RWPE1 (cell line): ENCODE data around the gene OLFM3.

Experiments
- CTCF ChIA-PET: fragments of 350-600 bp; sonication (Branson Sonifier 250); formaldehyde crosslinking; extraction: SDS; loops from one replicate; lab custom pipeline; 2021; lab: Yijun Ruan, JAX
- POLR2A ChIA-PET: fragments of 400-600 bp; formaldehyde crosslinking; extraction: SDS; loops from one replicate; lab custom pipeline; 2020; ENCODE audit warnings: antibody characterized with exemption; ENCODE audit not compliant: low non-redundant PET; lab: Yijun Ruan, JAX
- DNase-seq: peaks from one replicate; pipeline ENCODE4 v3.0.0; 2012; ENCODE audit warnings: low spot score
- H3K27ac ChIP-seq: fragments of 450-650 bp; 2 replicates; pipeline ENCODE4 v1.5.1; 2017
- TF ChIP-seq, protein P1 (sequence below): fragments of 450-650 bp; conservative IDR thresholded peaks from 2 replicates; pipeline ENCODE4 v1.5.1; 2017; ENCODE audit warnings: low read depth, mild to moderate bottlenecking

The OLFM3 gene

GRCh38 chr1:101918277-101918676, 78.4 kb downstream of the OLFM3 start:
- H3K27ac ChIP-seq, result no peak overlapping the region
- POLR2A ChIA-PET, result no interaction called here
- no peak for DNase-seq
- CTCF ChIA-PET, result no interaction called here
- TF ChIP-seq, protein P1, sequence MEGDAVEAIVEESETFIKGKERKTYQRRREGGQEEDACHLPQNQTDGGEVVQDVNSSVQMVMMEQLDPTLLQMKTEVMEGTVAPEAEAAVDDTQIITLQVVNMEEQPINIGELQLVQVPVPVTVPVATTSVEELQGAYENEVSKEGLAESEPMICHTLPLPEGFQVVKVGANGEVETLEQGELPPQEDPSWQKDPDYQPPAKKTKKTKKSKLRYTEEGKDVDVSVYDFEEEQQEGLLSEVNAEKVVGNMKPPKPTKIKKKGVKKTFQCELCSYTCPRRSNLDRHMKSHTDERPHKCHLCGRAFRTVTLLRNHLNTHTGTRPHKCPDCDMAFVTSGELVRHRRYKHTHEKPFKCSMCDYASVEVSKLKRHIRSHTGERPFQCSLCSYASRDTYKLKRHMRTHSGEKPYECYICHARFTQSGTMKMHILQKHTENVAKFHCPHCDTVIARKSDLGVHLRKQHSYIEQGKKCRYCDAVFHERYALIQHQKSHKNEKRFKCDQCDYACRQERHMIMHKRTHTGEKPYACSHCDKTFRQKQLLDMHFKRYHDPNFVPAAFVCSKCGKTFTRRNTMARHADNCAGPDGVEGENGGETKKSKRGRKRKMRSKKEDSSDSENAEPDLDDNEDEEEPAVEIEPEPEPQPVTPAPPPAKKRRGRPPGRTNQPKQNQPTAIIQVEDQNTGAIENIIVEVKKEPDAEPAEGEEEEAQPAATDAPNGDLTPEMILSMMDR, result no peak

DNA sequence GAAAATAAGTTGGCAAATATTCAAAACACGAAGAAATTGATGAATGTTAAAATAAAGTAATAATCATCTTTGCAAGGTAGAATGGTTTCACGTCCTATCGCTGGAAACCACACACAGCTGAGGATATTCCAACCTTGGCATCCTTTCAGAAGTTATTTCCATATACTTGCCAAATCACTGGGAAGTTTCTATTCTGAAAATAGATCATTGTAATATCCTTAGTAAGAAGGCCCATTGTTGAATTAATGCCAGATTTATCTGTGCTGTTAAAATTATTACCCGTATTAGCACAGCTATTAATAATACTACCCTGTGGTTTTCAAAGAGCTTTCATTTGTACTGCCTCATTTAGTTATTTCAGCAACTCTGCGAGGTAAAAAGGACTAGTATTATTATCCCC, 81.1 kb downstream of the OLFM3 start:
- no peak overlapping the region for H3K27ac ChIP-seq
- CTCF ChIA-PET, result no interaction called here
- TF ChIP-seq, protein P1, result no peak
- POLR2A ChIA-PET, result no interaction called here
- DNase-seq, result no peak

GRCh38 chr1:101914473-101915242, 82.1 kb downstream of the OLFM3 start:
- H3K27ac ChIP-seq, result no peak overlapping the region

GRCh38 chr1:101911894-101912293, 84.8 kb downstream of the OLFM3 start:
- ChIA-PET CTCF (interaction anchor here (0.6 kb wide), 1 partner anchor 52 kb away, joined by 4 read pairs; no protein-coding TSS in a partner anchor), POLR2A (no interaction called here)
- H3K27ac ChIP-seq, result no peak overlapping the region
- no peak for DNase-seq
- TF ChIP-seq, protein P1, result no peak

More at GRCh38 chr1:101914473-101915242, 82.1 kb downstream of the OLFM3 start:
- DNase-seq, result no peak
- ChIA-PET POLR2A (no interaction called here), CTCF (no interaction called here)
- TF ChIP-seq, protein P1, result no peak

- TF ChIP-seq, protein P1, result no peak
- H3K27ac ChIP-seq, result no peak overlapping the region
- CTCF ChIA-PET, result no interaction called here
- no peak for DNase-seq
- POLR2A ChIA-PET, result no interaction called here
Measured at GRCh38 chr1:101908980-101909379, 87.7 kb downstream of the OLFM3 start.

DNA sequence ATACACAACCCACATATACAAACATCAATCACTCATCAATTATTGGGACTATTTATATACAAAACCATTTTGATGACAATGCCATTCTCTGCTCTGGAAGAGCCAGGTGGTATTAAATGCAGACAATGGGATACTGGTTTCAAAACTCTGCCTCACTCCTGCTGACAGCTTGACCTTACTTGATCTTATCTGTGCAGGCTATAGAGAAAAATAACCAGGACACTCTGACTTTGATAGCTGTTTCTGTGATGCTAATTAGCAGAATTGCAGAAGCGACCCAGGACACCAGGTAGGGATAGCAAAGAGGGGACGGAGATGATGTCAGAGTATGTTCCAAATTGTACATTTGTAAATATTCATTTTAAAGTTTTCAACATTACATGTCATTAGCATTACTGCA, 89.5 kb downstream of the OLFM3 start:
- TF ChIP-seq, protein P1, result no peak
- DNase-seq, result no peak
- CTCF ChIA-PET, result no interaction called here

More for the DNA sequence above, 89.5 kb downstream of the OLFM3 start:
- POLR2A ChIA-PET, result no interaction called here
- no peak overlapping the region for H3K27ac ChIP-seq
